Measurements from ENCODE around the gene FBXO8.
A peak's percentile ranks its signal among the peaks of the same experiment; 100 is the strongest.

DNA sequence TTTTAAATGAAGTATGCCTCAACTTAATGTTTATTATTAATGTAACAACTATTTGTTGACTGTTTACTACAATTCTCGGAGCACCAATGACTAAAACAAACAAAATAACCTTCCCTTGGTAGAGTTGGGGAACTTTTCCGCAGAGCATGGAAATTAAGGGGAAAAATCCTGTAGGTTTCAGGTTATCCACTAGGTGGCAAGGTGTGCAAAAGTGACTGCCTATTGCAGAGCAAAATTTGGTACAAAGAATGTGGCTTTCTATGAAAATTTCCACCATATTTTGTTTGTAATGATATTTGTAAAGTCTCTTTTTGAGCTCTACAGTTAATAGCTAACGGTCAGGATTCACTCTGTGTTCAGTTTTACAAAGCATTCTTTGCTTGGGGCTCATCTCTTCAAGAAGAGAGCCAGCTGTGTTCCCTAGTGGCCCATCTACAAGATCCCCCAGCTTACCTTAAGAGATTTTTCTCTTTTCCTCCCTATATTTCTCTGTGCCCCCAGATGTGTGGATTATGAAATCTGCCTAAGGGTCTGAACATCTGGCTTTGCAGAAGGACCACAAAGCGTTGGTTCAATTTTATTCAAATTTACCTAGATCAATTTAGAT, 61.1 kb downstream of the FBXO8 start:
- peak; percentile 76 for TF ChIP-seq CTCF (IDR thresholded peaks at IDR 0.05)
- no peak for TF ChIP-seq EP300 (IDR thresholded peaks at IDR 0.05; ENCODE audit: borderline replicate concordance in 1 of 2, low read depth in 1 of 2, low read length in 1 of 2)
- TF ChIP-seq SIN3A (IDR thresholded peaks at IDR 0.05; ENCODE audit: borderline replicate concordance, low read depth, low read length) = no peak
- TF ChIP-seq NFIC (IDR thresholded peaks at IDR 0.05; ENCODE audit: borderline replicate concordance) = no peak
- TF ChIP-seq CHD2 (IDR thresholded peaks at IDR 0.05; ENCODE audit: low read length, partially characterized antibody) = no peak
- TF ChIP-seq TEAD4 (IDR thresholded peaks at IDR 0.05; ENCODE audit: borderline replicate concordance, insufficient read depth) = no peak
- no peak for TF ChIP-seq FOSL2 (IDR thresholded peaks at IDR 0.05; ENCODE audit: borderline replicate concordance, low read depth)
- no peak for TF ChIP-seq JUND (IDR thresholded peaks at IDR 0.05)
- TF ChIP-seq EZH2phosphoT487 (IDR thresholded peaks at IDR 0.05; ENCODE audit: borderline replicate concordance, low read depth) = no peak
- no peak for TF ChIP-seq POLR2AphosphoS5 (IDR thresholded peaks at IDR 0.05; ENCODE audit: low read depth, low read length)
- no peak for TF ChIP-seq REST (IDR thresholded peaks at IDR 0.05; ENCODE audit: low read depth, low read length)
